Measurements from ENCODE around the gene KLHL21.

Gene KLHL21

DNA sequence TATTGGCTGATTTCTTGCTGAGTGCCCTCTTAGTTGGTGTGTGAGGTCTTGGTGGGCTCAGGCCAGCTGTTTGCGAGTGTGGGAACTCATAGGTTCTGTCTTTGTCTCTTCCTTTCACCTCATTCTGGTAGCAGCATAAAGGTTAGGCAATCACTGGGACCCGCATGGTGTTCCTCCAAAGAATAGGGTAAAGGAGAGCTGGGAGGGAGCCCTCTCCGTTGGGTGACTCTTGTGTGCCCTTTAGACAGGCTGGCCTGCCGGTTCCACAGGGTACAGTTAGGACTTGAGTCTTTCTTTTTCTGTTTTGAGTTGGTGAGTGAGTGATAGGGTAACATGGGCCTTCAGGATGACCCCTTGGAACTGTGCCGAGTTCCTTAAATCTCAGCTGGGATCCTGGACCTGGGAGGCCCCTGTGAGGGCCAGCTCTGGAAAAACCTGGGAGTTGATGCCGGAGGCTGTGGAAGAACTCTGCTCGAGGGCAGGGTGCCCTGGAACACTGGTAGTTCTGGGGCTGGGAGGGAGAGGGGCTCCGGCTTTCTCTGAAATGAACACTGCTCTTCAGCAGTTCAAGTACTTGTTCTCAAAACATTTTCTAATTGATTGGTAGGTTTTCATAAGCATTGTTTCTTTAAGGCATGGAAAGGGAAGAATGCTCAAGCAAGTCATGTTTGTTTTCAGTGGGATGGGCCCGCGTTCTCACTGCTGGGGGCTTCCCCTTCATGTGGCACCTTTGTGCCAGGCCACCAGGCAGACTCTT, 19.9 kb upstream of the KLHL21 start:
- TF ChIP-seq, protein P1, sequence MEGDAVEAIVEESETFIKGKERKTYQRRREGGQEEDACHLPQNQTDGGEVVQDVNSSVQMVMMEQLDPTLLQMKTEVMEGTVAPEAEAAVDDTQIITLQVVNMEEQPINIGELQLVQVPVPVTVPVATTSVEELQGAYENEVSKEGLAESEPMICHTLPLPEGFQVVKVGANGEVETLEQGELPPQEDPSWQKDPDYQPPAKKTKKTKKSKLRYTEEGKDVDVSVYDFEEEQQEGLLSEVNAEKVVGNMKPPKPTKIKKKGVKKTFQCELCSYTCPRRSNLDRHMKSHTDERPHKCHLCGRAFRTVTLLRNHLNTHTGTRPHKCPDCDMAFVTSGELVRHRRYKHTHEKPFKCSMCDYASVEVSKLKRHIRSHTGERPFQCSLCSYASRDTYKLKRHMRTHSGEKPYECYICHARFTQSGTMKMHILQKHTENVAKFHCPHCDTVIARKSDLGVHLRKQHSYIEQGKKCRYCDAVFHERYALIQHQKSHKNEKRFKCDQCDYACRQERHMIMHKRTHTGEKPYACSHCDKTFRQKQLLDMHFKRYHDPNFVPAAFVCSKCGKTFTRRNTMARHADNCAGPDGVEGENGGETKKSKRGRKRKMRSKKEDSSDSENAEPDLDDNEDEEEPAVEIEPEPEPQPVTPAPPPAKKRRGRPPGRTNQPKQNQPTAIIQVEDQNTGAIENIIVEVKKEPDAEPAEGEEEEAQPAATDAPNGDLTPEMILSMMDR (IDR thresholded peaks at IDR 0.05), result no peak

DNA sequence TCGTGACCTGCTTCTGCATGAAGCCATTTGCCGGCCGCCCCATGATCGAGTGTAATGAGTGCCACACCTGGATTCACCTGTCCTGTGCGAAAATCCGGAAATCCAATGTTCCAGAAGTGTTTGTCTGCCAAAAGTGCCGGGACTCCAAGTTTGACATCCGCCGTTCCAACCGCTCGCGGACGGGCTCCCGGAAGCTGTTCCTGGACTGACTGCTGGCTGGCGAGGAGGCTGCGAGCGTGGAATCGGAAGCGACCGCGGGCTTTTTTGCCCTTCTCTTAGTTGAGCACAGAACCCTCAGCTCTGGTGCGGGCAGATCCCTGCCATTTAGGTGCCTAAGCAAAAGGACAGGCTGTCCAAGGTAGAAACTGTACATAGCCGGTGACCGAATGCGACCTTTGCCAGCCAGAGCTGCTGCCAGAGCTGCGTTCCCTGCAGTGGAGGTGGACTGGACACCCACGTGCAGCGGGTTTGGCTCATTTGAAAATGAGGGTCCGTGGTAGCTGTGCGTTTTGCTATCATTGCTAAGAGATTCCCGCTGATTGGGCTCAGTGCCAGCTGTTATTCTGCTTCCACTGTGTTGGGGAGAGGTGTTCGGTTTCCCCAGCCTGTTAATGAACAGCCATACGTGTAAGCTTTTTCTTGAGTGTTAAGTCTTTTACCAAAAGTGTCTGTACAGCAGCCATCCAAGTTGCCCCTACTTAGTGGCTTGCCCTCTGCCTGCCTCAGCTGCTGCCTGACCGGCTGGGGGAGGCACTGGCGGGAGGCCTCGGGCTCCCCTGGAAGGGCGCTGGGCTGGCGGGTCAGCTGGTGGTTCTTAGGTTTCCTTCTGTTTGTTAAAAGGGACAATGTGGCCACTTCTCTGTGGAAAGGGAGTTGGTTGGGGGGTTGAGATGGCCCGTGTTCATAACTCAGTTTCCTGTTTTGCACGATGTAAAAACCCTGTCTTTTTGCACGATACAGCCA, 19.0 kb upstream of the KLHL21 start:
- TF ChIP-seq, protein P1 (IDR thresholded peaks at IDR 0.05), result no peak

DNA sequence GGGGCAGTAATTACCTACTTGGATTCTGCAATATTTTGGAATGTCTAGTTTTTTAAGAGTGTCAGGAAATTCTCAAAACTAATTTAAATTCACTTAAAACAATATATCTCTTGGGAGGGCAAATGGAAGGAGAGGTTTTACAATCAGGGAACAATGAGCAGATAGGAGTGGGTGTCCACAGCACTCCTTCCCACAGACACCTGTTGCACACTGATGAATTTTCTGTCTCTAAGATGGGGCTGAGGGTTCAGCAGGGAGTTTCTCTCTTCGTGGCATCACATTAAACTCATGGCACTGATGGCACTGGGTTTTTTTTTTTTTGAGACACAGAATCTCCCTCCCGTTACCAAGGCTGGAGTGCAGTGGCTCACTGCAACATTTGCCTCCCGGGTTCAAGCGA, 16.4 kb upstream of the KLHL21 start:
- TF ChIP-seq, protein P1 (IDR thresholded peaks at IDR 0.05), result no peak

DNA sequence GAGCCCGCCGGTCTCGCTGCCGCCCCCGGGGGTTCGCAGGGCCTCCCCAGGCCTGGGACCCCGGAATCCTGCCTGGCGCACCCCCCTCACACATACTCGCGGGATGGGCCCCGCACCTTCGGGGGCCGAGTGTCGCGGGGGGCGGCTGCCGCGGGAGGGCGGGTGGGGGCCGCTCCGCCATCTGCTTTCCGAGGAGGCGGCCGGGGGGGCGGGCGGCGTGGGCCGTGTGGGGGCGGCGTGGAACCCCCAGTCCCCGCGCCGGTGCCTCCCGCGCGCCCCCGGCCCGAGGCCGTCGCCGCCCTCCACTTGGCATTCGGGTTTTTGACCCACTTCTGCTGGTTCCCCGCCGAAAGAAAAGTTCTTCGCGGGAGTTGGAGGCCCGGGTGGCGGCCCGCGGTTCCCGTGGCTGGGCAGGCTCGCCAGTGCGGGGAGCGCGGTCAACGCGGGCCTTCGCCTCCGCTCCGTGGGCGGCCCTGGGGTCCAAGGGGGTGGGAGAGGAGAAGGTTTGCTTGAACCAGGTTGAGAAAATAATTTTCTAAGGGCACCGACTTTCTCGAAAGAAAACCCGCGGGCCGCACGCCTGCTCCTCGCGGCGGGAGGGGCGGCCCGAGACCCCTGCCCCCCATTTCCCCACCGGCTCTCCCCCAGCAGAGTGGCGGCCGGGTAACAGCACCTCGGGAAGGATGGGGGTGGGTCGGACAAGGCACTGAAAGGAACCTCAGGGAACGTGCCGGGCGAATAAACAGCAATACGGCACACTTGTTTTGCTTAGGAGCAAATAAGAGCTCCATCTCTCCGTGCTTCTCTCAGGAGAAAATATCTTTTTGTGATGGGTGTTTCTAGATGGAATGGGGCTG, 12.5 kb upstream of the KLHL21 start:
- TF ChIP-seq, protein P1 (IDR thresholded peaks at IDR 0.05), result no peak

DNA sequence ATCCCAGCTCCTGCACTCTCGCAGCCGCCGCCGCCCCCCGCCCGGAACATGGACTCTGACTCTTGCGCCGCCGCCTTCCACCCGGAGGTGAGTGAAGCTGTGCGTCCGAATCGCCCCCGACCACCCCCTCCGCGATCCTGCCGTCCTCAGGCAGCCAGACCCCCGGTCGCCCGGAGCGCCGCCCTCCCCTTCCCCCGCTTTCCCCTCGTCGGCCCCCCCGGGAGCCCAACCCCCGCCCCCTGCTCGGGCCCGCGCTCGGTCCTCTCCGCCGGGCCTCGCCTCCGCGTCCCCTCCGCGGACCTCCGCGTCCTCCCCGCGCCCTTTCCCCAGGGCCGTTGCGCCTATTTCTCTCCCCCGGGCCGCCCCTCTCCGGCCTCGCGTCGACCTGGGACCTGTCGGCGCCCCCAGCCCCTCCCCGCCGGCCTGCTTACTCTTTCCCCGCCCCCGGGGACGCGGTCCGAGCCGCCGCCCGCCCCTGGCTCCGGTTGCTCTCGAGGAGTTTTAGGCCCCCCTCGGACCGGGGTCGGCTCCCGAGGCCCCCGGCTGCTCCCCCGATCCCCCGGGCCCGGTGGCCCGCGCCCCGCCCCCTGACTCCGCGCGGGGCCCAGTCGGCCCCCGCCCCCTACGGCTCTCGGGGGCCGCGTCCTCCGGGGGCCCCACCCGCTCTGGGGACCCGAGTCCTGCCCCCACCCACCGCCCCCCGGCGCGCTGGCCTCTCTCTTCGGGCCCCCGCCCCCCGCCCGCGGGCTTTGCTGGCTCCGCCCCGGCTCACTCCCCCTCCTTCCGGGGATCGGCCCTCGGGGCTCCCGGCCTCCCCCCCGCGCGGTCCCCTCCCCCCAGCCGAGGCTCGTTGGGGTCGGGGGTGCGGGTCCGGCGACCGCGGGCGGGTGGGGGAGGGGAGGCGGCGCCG, 11.6 kb upstream of the KLHL21 start:
- TF ChIP-seq, protein P1 (IDR thresholded peaks at IDR 0.05), result no peak

DNA sequence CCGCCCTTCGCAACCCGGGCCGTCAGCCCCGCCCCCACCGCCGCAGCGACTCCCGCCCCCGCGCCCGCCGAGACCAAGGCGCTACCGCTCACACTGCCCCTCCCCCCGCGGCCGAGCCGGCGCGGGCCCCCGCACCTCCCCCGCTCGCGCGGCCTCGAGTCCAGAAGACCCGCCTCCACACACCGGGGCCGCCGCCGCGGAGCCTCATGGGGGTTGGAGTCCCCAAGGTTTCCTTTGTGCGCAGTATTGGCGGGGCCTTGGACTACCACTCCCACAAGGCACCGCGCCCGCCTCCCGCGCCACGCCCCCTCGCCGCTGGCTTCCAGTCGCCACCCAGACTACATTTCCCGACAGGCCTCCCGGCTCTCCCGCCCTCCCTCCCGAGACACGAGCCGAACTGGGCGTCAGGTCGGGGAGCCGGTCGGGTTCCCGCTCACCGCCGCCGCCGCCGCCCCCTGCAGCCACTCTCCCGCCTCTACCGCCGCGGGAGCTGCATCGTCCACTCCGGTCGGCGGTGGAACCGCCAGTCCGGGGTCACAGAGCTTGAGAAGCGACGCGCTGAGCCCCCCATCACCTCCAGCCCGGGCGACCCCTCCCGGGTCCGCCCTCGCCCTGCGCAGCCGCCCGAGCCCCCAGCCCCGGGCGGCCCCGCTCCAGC, 10.8 kb upstream of the KLHL21 start, which contains the start of gene PHF13:
Gene PHF13, plus strand, starts transcription at position 371 of the 658 bp plus-strand sequence. CDS start 336 bp downstream, outside the sequence.
- TF ChIP-seq, protein P1 (IDR thresholded peaks at IDR 0.05), result no peak
